ENCODE results near the gene TOP2B.

Gene TOP2B

DNA sequence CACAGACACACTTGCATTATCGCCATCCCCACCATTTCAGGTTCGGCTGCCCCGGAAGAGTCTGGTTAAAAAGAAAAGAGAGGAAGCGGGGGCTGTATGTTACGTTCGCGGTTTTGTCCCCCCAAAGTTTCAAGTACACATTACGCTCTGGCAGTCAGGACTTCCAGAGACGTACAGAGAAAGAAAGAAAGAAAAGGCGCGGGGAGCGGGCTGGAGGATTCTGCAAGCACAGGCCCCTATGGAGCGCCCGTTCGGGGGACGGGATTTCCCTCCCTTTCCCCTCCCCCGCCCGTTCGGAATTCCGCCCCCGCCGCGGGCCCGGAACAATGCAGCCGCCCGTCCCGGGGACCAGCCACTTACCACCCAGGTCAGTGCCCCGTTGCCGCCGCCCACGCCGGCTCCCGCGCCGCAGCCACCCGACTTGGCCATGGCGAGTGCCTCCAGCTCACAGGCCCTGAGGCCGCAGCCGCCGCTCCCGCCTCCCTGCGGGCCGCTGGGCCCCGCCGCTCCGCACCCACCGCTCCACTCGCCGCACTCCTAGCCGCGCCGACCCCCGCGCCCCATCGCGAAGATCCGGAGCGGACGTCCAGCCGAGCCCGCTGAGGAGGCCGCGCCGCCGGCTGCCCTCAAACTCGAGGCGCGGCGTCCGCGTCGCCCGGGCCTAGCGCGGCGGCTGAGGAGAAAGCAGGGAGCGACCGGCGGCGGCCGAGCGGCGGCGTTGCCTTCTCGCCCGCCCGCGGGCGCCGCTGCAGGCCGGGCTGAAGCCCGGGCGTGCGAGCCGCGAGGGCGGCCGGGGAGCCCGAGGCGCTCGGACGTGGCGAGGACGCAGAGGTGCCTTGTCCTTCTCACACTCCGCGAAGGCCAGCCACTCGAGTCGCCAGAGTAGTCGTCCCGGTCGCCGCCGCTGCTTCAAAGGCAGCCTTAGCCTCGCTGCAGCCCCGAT is 567 bp downstream of the TOP2B start:
- peak overlapping the region; percentile 91 for H3K4me3 ChIP-seq (ENCODE audit: low read depth, low read length)
- H2AFZ ChIP-seq = peak overlapping the region; percentile 63
- peak overlapping the region; percentile 59 for H3K9ac ChIP-seq
- TF ChIP-seq, protein P1, sequence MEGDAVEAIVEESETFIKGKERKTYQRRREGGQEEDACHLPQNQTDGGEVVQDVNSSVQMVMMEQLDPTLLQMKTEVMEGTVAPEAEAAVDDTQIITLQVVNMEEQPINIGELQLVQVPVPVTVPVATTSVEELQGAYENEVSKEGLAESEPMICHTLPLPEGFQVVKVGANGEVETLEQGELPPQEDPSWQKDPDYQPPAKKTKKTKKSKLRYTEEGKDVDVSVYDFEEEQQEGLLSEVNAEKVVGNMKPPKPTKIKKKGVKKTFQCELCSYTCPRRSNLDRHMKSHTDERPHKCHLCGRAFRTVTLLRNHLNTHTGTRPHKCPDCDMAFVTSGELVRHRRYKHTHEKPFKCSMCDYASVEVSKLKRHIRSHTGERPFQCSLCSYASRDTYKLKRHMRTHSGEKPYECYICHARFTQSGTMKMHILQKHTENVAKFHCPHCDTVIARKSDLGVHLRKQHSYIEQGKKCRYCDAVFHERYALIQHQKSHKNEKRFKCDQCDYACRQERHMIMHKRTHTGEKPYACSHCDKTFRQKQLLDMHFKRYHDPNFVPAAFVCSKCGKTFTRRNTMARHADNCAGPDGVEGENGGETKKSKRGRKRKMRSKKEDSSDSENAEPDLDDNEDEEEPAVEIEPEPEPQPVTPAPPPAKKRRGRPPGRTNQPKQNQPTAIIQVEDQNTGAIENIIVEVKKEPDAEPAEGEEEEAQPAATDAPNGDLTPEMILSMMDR (IDR thresholded peaks at IDR 0.05) = no peak
- H3K9me3 ChIP-seq (ENCODE audit: control insufficient read depth, low read length) = no peaks in the 10 kb centered on the region
- peaks cover 17% of the 10 kb centered on the region for H3K4me1 ChIP-seq
- no peaks in the 10 kb centered on the region for H3K27me3 ChIP-seq (ENCODE audit: control insufficient read depth, insufficient read depth, low read length)
- peak overlapping the region; percentile 90 for H3K27ac ChIP-seq
- H3K79me2 ChIP-seq = peaks cover 32% of the 10 kb centered on the region
- H3K36me3 ChIP-seq (ENCODE audit: control insufficient read depth, insufficient read depth, low read length) = no peaks in the 10 kb centered on the region
- H3K4me2 ChIP-seq (ENCODE audit: low read length) = peak overlapping the region; percentile 91

DNA sequence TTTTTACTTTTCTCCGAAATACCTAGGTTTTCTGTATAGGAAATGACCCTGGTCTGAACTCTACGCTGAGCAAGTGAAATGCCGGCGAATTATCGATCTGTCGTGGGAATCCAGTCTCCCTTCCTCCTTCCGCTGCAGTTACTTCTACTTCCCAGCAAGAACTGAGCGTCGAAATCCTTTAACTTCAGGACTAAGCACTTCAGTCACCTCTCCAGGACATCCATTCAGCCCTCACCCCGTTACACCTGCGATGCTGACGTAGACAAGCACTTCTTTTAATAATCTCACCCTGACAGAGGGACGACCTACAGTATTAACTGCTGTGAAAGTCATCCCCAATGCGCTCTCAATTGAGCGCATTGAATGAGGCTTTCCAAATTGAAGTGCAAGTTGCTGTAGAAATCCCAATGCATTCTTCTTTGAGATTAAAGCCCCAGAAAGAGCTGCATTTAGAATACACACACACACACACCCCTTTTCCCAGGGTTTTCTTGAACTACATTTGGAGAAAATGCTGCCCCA is 1.3 kb downstream of the TOP2B start:
- Histone ChIP-seq H3K9me3 (ENCODE audit: control insufficient read depth, low read length) (no peaks in the 10 kb centered on the region), H3K27me3 (ENCODE audit: control insufficient read depth, insufficient read depth, low read length) (no peaks in the 10 kb centered on the region), H3K27ac (peak overlapping the region; percentile 90), H3K4me2 (ENCODE audit: low read length) (peak overlapping the region; percentile 91), H3K9ac (peak overlapping the region; percentile 48), H2AFZ (peak overlapping the region; percentile 63), H3K36me3 (ENCODE audit: control insufficient read depth, insufficient read depth, low read length) (no peaks in the 10 kb centered on the region), H3K4me3 (ENCODE audit: low read depth, low read length) (peak overlapping the region; percentile 91), H3K4me1 (peaks cover 19% of the 10 kb centered on the region), H3K79me2 (peaks cover 34% of the 10 kb centered on the region)
- TF ChIP-seq, protein P1 (IDR thresholded peaks at IDR 0.05) = no peak

DNA sequence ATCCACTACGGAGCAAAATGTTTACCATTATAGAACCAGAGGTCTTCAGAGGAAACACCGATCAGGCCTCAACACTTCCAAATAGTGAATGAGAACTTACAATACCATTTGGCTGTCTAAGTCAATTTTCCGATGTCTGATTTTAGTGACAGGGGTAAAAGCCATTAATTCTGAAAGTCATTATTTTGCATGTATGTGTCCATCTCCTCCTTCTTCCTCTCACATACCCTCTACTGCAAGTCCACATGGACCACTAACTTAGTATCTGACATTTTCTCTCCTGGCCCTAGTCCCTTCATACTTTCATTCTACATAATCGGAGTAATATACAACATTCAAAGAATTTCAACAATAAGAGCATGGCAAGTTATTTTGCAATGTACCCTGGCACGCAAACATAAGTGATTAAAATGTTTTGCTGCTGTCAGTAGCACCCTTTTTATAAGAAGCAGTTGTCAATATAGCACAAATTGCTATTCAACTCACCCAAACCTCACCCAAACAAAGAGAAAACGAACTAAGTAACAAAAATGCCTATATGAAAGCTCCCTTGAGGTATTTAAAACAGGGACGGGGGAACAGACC is 1.9 kb downstream of the TOP2B start:
- Histone ChIP-seq H3K27me3 (ENCODE audit: control insufficient read depth, insufficient read depth, low read length) (no peaks in the 10 kb centered on the region), H3K9ac (no peak overlapping the region), H3K79me2 (peaks cover 34% of the 10 kb centered on the region), H3K4me3 (ENCODE audit: low read depth, low read length) (peak overlapping the region; percentile 91), H3K27ac (peak overlapping the region; percentile 90), H3K4me2 (ENCODE audit: low read length) (peak overlapping the region; percentile 91), H3K4me1 (peaks cover 19% of the 10 kb centered on the region), H2AFZ (no peak overlapping the region), H3K9me3 (ENCODE audit: control insufficient read depth, low read length) (no peaks in the 10 kb centered on the region), H3K36me3 (ENCODE audit: control insufficient read depth, insufficient read depth, low read length) (no peaks in the 10 kb centered on the region)
- TF ChIP-seq, protein P1 (IDR thresholded peaks at IDR 0.05) = no peak

DNA sequence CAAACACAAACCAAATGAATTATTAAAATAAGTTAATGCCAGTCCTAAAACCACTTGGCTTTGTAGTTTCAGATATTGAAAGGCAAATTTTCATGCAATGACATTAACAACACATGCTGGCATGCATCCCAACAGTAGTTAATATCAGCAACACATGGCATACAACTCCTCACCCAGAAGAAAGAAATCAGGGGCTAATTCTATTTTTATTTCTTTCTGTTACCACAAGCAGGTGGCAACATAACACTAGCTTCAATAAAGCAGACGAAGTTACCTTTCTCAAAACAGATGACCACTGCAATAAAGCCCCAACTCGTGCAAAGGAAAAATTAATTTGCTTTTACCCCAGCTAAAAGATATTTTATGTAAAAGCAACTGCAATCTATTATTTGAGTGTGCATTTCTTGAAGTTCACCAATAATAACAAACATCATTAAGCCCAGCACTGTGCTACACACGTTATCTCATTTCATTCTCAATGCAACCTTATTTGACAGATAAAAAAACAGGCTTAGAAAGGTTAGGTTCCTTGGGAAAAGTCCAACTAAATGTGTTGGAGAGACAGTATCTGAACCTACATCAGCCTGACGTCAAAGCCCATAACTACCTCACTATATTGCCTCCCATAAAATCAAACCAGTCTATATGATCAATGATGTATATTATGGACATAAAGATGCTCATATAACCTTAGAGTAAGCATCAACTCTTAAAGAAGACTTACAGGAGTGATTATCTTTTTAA is 2.8 kb downstream of the TOP2B start:
- Histone ChIP-seq H3K4me1 (peaks cover 21% of the 10 kb centered on the region), H3K9ac (no peak overlapping the region)

More for the DNA sequence above, 2.8 kb downstream of the TOP2B start:
- TF ChIP-seq, protein P1 (IDR thresholded peaks at IDR 0.05) = peak; percentile 17
- Histone ChIP-seq H3K4me2 (ENCODE audit: low read length) (peak overlapping the region; percentile 37), H3K36me3 (ENCODE audit: control insufficient read depth, insufficient read depth, low read length) (no peaks in the 10 kb centered on the region), H3K4me3 (ENCODE audit: low read depth, low read length) (peak overlapping the region; percentile 12), H2AFZ (no peak overlapping the region), H3K79me2 (peaks cover 40% of the 10 kb centered on the region), H3K9me3 (ENCODE audit: control insufficient read depth, low read length) (no peaks in the 10 kb centered on the region), H3K27ac (no peak overlapping the region), H3K27me3 (ENCODE audit: control insufficient read depth, insufficient read depth, low read length) (no peaks in the 10 kb centered on the region)

Data from parathyroid adenoma (tissue), 2 donors.